ENCODE data around the gene DISP2. TPM values are rescaled to one million over a fixed set of nuclear protein-coding genes. Genes with fewer than 3 reads are reported as not detected.
A peak's percentile ranks its signal among the peaks of the same experiment; 100 is the strongest.

The DISP2 gene
- total RNA-seq, 4 donors from 2014 or later: 8.6 to 12.9 (median 10.9) TPM

DNA sequence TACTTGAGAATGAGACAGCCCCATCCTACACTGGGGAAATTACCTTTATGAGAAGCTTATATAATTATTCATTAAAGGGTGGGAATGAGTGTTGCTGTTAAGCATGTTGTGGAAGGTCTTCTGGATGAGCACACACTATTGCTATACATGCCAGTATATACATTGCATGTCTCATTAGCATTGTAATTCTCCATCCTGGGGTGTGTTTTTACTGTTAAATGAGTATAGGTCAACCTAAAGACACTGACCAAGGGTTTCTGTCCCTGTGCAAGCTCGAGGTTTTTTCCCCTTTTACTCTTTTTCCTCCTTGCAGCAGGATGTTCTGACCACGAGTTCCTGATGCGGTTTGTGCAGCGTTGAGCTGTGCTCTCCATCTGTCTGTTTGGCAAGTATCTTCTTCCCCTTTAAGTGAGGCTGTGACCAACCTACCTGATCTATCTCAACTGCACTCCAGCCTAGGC is 40.4 kb downstream of the DISP2 start:
- in situ Hi-C loops (cut with MboI; ENCODE audit: low pct_ligation_motif_present in 1 of 4, low pct_unique_long_range_greater_than_20kb in 1 of 4, low sequenced_read_pairs in 3 of 4): no loop called here
- intact Hi-C loops (cut with DNase I; ENCODE audit: low total_unique reads): no loop called here
- TF ChIP-seq, protein P1, sequence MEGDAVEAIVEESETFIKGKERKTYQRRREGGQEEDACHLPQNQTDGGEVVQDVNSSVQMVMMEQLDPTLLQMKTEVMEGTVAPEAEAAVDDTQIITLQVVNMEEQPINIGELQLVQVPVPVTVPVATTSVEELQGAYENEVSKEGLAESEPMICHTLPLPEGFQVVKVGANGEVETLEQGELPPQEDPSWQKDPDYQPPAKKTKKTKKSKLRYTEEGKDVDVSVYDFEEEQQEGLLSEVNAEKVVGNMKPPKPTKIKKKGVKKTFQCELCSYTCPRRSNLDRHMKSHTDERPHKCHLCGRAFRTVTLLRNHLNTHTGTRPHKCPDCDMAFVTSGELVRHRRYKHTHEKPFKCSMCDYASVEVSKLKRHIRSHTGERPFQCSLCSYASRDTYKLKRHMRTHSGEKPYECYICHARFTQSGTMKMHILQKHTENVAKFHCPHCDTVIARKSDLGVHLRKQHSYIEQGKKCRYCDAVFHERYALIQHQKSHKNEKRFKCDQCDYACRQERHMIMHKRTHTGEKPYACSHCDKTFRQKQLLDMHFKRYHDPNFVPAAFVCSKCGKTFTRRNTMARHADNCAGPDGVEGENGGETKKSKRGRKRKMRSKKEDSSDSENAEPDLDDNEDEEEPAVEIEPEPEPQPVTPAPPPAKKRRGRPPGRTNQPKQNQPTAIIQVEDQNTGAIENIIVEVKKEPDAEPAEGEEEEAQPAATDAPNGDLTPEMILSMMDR (IDR thresholded peaks at IDR 0.05): no peak
- TF ChIP-seq POLR2A (IDR thresholded peaks at IDR 0.05) (no peak), EP300 (IDR thresholded peaks at IDR 0.05; ENCODE audit: low read depth) (no peak), POLR2AphosphoS5 (IDR thresholded peaks at IDR 0.05) (no peak)

DNA sequence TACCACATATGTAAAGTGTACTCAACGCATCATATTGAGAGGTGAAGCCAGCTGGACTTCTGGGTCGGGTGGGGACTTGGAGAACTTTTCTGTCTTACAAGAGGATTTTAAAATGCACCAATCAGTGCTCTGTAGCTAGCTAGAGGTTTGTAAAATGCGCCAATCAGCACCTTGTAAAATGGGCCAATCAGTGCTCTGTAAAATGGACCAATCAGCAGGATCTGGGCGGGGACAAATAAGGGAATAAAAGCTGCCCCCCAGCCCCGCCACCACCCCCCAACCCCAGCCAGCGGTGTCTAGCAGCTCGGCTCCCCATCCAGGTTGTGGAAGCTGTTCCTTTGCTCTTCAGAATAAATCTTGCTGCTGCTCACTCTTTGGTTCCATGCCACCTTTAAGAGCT is 41.4 kb downstream of the DISP2 start:
- in situ Hi-C loops (cut with MboI; ENCODE audit: low pct_ligation_motif_present in 1 of 4, low pct_unique_long_range_greater_than_20kb in 1 of 4, low sequenced_read_pairs in 3 of 4) (no loop called here), intact Hi-C loops (cut with DNase I; ENCODE audit: low total_unique reads) (no loop called here)
- H3K4me1 ChIP-seq: no peaks in the 10 kb centered on the region
- no peak overlapping the region for H3K27ac ChIP-seq
- H3K36me3 ChIP-seq: no peaks in the 10 kb centered on the region
- no peak overlapping the region for H3K4me3 ChIP-seq
- no peaks in the 10 kb centered on the region for H3K9me3 ChIP-seq
- no peaks in the 10 kb centered on the region for H3K27me3 ChIP-seq
- TF ChIP-seq EP300 (IDR thresholded peaks at IDR 0.05; ENCODE audit: low read depth) (no peak), POLR2A (IDR thresholded peaks at IDR 0.05) (no peak), POLR2AphosphoS5 (IDR thresholded peaks at IDR 0.05) (no peak)
- TF ChIP-seq, protein P1 (IDR thresholded peaks at IDR 0.05): no peak
- DNase-seq: no peak
- 70 to 100% methylated on average over 1 to 7 of the region's 7 CpGs for WGBS, 2 donors (ENCODE audit: low coverage in 1 of 2)

More for the DNA sequence above, 40.4 kb downstream of the DISP2 start:
- Histone ChIP-seq H3K36me3 (peaks cover 0 to 5% (median 0%) of the 10 kb centered on the region in 4 donors), H3K27me3 (no peaks in the 10 kb centered on the region), H3K27ac (no peak overlapping the region), H3K4me3 (no peak overlapping the region), H3K9me3 (no peaks in the 10 kb centered on the region), H3K4me1 (peaks cover 0 to 4% (median 0%) of the 10 kb centered on the region in 4 donors)
- WGBS, 2 donors (ENCODE audit: low coverage in 1 of 2): 62 to 75% methylated on average over 3 to 4 of the region's 4 CpGs
- peak; percentile 41 for DNase-seq

DNA sequence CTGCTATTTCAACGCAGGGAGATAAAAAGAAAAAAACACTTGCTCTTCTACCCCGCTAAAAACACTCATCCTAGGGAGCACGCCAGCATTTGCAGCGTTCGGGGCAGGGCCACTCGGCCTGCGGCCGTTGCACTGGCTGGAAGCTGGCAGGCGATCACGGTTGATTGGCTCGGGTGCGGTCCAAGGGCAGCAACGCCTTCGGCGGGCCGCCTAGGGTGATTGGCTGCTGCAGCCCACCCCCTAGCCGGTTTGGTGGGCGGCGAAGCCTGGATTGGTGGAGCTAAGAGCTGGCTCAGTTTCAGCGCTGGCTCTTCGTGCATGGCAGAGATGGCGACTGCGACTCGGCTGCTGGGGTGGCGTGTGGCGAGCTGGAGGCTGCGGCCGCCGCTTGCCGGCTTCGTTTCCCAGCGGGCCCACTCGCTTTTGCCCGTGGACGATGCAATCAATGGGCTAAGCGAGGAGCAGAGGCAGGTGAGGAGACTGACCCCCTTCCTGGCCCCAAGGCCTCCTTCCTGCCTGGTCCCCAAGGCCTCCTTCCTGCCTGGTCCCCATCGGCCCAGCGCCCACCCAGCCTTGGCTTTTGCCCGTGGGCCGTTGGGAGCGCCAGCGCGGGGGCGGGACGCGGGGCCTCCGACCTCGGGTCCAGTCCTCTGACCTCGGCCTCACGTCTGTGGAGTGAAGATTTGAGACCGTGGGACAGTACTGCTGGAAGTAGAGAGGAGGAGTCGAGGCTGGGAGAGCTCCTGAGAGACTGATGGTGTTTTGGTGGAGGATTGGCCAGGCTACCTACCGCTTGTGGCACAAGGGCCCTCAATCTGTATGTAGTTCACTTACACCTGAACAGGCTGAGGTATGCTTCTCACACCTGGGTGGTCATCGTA is 47.7 kb downstream of the DISP2 start, which contains the start of gene IVD:
Gene IVD (plus strand): TSS at position 295 of the 881 bp plus-strand sequence. CDS start 33 bp downstream, at position 328.
- peak; percentile 95 for DNase-seq
- Histone ChIP-seq H3K27ac (peak within 1 kb of the TSS; percentile 72 to 85 (median 84)), H3K27me3 (no peaks in the 10 kb centered on the region), H3K9me3 (no peaks in the 10 kb centered on the region), H3K4me1 (peaks cover 5 to 25% (median 16%) of the 10 kb centered on the region in 4 donors), H3K4me3 (peak within 1 kb of the TSS; percentile 39 to 80 (median 72)), H3K36me3 (peaks cover 0 to 6% (median 0%) of the 10 kb centered on the region in 4 donors)
- WGBS, 2 donors (ENCODE audit: low coverage in 1 of 2): 0 to 2% methylated on average over 1 to 49 of the region's 54 CpGs
- intact Hi-C loops (cut with DNase I; ENCODE audit: low total_unique reads): no loop called here
- in situ Hi-C loops (cut with MboI; ENCODE audit: low pct_ligation_motif_present in 1 of 4, low pct_unique_long_range_greater_than_20kb in 1 of 4, low sequenced_read_pairs in 3 of 4): loop anchor here in 1 of 4 donors (25.0 kb wide), 1 partner anchor 93 kb away; the partner anchor contains the start of genes INAFM2 and PLCB2
- TF ChIP-seq POLR2AphosphoS5 (IDR thresholded peaks at IDR 0.05): peak; percentile 82 to 88 (median 87)
- no peak for TF ChIP-seq EP300 (IDR thresholded peaks at IDR 0.05; ENCODE audit: low read depth)
- peak; percentile 79 for TF ChIP-seq POLR2A (IDR thresholded peaks at IDR 0.05)
- TF ChIP-seq, protein P1 (IDR thresholded peaks at IDR 0.05): no peak

DNA sequence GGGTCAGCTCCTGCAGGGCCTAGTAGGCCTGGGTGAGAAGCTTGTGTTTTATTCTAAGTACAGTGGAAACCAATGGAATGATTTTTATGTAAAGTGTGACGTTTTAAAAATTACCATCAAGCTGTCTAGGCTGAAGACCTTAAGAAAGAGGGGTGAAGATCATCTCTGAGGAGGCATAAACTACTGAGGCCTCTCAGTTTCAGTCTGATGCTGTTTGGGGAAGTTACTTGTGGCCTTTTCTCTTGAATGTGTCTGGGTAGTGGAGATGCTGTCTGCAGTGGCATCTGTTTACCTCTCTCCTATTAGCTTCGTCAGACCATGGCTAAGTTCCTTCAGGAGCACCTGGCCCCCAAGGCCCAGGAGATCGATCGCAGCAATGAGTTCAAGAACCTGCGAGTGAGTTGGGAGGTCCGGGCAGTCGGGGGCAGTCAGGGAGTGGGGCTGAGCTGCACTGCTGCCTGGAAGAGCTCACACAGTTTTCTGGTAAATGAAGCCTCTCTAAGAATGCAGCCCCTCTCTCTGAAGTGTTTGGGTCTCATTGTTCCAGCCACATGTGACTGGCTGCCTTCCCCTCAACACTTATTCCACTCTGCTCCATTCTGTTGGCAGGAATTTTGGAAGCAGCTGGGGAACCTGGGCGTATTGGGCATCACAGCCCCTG is 49.4 kb downstream of the DISP2 start:
- intact Hi-C loops (cut with DNase I; ENCODE audit: low total_unique reads): no loop called here
- WGBS, 2 donors (ENCODE audit: low coverage in 1 of 2): 79 to 90% methylated on average over 2 to 8 of the region's 8 CpGs
- H3K27ac ChIP-seq: no peak overlapping the region

More for the DNA sequence above, 49.4 kb downstream of the DISP2 start:
- in situ Hi-C loops (cut with MboI; ENCODE audit: low pct_ligation_motif_present in 1 of 4, low pct_unique_long_range_greater_than_20kb in 1 of 4, low sequenced_read_pairs in 3 of 4): loop anchor here in 1 of 4 donors (25.0 kb wide), 1 partner anchor 95 kb away; the partner anchor contains the start of genes INAFM2 and PLCB2
- TF ChIP-seq, protein P1 (IDR thresholded peaks at IDR 0.05): no peak
- no peak for TF ChIP-seq POLR2AphosphoS5 (IDR thresholded peaks at IDR 0.05)
- TF ChIP-seq POLR2A (IDR thresholded peaks at IDR 0.05): no peak
- no peak for DNase-seq
- no peak overlapping the region for H3K4me3 ChIP-seq
- peaks cover 0 to 6% (median 0%) of the 10 kb centered on the region in 4 donors for H3K36me3 ChIP-seq
- no peaks in the 10 kb centered on the region for H3K9me3 ChIP-seq
- no peaks in the 10 kb centered on the region for H3K27me3 ChIP-seq
- H3K4me1 ChIP-seq: peaks cover 5 to 28% (median 20%) of the 10 kb centered on the region in 4 donors
